Kidney (tissue), 14 donors: ENCODE data around the gene STEAP4. TPM values are rescaled to one million over a fixed set of nuclear protein-coding genes. Genes with fewer than 3 reads are reported as not detected.

Source experiments
- DNase-seq, 5 donors: peaks; one replicate each; pipeline ENCODE4 v3.0.0-alpha.2; 2013 to 2020
- FAIRE-seq: peaks from 2 replicates; lab custom pipeline; 2012; peaks lifted over from hg19 to GRCh38; lab: Jason Lieb, UNC
- H3K27ac ChIP-seq, 2 donors: one replicate each; pipeline ENCODE4 v1.7.0; 2013; ENCODE audit warnings: low read depth in 2 of 2, low read length in 2 of 2, inconsistent platforms in 1 of 2
- H3K27me3 ChIP-seq: one replicate; pipeline ENCODE4 v1.7.1; 2013; ENCODE audit warnings: low read length, inconsistent platforms; ENCODE audit not compliant: control insufficient read depth, insufficient read depth
- H3K36me3 ChIP-seq, 3 donors: one replicate each; pipeline versions ENCODE4 v1.7.0 to v1.7.1; 2013; ENCODE audit warnings: low read length in 3 of 3, control low read depth in 1 of 3, inconsistent platforms in 1 of 3; ENCODE audit not compliant: insufficient read depth in 3 of 3, control insufficient read depth in 2 of 3
- H3K4me1 ChIP-seq, 3 donors: one replicate each; pipeline versions ENCODE4 v1.7.0 to v1.7.1; 2013; ENCODE audit warnings: low read length in 3 of 3, inconsistent platforms in 1 of 3, low read depth in 1 of 3; ENCODE audit not compliant: control insufficient read depth in 2 of 3, insufficient read depth in 2 of 3
- H3K4me3 ChIP-seq, 3 donors: one replicate each; pipeline versions ENCODE4 v1.7.0 to v1.8.1; 2013; ENCODE audit warnings: low read length in 3 of 3, control low read depth in 1 of 3, inconsistent platforms in 1 of 3
- H3K9ac ChIP-seq, 3 donors: one replicate each; pipeline versions ENCODE4 v1.7.0 to v1.7.1; 2013; ENCODE audit warnings: low read length in 3 of 3, control low read depth in 1 of 3, inconsistent platforms in 1 of 3
- H3K9me3 ChIP-seq, 3 donors: one replicate each; pipeline versions ENCODE4 v1.7.0 to v1.7.1; 2013; ENCODE audit warnings: low read length in 3 of 3, control low read depth in 1 of 3, inconsistent platforms in 1 of 3; ENCODE audit not compliant: control insufficient read depth in 2 of 3, insufficient read depth in 1 of 3
- intact Hi-C: fragments of 100-400 bp; cut with DNase I; formaldehyde crosslinking; loops from one replicate; pipeline ENCODE4 v1.11.1; 2022
- polyA plus RNA-seq: library from polyadenylated mRNA; stranded (reverse); fragments of 350-450 nt; fragmentation: Illumina TruSeq; extraction: RNeasy Lipid Tissue Mini Kit (QIAGEN cat#74804); gene quantifications from one replicate; pipeline ENCODE4 v1.2.3, GENCODE V29; 2014; ENCODE audit warnings: low read depth, low replicate concordance; ENCODE audit not compliant: insufficient read depth
- total RNA-seq: library from RNA; stranded (reverse); fragmentation: NEBNext Ultra II Directional; extraction: Animal tissue kit (Norgen Biotek cat#: 25700); gene quantifications from one replicate; pipeline ENCODE4 v1.2.1, GENCODE V29; 2021
- TF ChIP-seq, protein P1 (sequence below): IDR thresholded peaks from 3 replicates; pipeline ENCODE4 v1.5.1; 2012; ENCODE audit warnings: mild to moderate bottlenecking, moderate library complexity, borderline replicate concordance; ENCODE audit not compliant: insufficient read depth; ENCODE audit errors: extremely low read depth
- donor health status: control.
- donor health status: control.
- donor health status: control.
- donor health status: control.
- donor health status: control.
- donor health status: DM: yes; HTN: yes; CAD: no.
- donor health status: Normal renal cell carcinoma (clear cell type).

Gene STEAP4
- total and polyA plus RNA-seq, 2 donors from 2014 or later = 3.4 to 80.2 TPM

GRCh38 chr7:88226201-88226600 is 80.5 kb downstream of the STEAP4 start:
- no peak for DNase-seq
- intact Hi-C loops = no loop called here
- no peaks in the 10 kb centered on the region for H3K9me3 ChIP-seq
- H3K4me1 ChIP-seq = no peaks in the 10 kb centered on the region
- TF ChIP-seq, protein P1, sequence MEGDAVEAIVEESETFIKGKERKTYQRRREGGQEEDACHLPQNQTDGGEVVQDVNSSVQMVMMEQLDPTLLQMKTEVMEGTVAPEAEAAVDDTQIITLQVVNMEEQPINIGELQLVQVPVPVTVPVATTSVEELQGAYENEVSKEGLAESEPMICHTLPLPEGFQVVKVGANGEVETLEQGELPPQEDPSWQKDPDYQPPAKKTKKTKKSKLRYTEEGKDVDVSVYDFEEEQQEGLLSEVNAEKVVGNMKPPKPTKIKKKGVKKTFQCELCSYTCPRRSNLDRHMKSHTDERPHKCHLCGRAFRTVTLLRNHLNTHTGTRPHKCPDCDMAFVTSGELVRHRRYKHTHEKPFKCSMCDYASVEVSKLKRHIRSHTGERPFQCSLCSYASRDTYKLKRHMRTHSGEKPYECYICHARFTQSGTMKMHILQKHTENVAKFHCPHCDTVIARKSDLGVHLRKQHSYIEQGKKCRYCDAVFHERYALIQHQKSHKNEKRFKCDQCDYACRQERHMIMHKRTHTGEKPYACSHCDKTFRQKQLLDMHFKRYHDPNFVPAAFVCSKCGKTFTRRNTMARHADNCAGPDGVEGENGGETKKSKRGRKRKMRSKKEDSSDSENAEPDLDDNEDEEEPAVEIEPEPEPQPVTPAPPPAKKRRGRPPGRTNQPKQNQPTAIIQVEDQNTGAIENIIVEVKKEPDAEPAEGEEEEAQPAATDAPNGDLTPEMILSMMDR = no peak
- FAIRE-seq = no peak
- H3K27me3 ChIP-seq = no peaks in the 10 kb centered on the region
- no peaks in the 10 kb centered on the region for H3K36me3 ChIP-seq
- H3K9ac ChIP-seq = no peak overlapping the region
- no peak overlapping the region for H3K4me3 ChIP-seq
- no peak overlapping the region for H3K27ac ChIP-seq

DNA sequence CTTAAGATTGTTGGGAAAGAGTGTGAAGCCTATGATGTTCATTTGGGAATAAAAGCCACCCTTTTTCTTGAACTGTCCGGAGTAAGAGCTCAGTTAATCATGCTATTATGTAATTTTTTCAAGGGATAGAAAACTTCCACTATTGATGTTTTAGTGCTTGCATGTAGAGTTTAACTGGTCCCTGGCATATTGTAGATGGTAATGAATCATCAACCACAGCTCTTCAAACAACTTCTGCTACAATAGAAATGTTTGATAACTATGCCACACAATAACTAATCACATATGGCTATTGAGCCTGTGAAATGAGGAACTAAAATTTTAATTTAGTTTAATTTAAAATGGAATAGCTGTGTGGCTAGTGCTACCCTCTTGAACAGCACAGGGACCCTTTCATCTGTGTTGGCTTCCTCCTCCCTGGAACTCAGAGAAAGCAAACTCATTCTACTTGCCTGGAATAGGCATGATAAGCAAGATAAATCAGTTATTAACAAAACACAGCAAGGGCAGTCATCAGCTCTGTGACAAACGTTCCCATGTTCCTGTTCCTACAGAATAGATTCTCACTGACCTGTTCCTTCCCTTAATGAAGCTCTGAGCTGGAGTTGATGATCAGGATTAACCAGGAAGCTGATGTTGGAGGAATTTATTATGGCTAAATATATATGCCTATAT is 82.0 kb downstream of the STEAP4 start:
- TF ChIP-seq, protein P1 = no peak
- Histone ChIP-seq H3K9ac (no peak overlapping the region), H3K4me1 (no peaks in the 10 kb centered on the region), H3K4me3 (no peak overlapping the region), H3K36me3 (no peaks in the 10 kb centered on the region), H3K27me3 (no peaks in the 10 kb centered on the region), H3K9me3 (no peaks in the 10 kb centered on the region), H3K27ac (no peak overlapping the region)
- intact Hi-C loops = no loop called here
- FAIRE-seq = no peak
- no peak for DNase-seq

DNA sequence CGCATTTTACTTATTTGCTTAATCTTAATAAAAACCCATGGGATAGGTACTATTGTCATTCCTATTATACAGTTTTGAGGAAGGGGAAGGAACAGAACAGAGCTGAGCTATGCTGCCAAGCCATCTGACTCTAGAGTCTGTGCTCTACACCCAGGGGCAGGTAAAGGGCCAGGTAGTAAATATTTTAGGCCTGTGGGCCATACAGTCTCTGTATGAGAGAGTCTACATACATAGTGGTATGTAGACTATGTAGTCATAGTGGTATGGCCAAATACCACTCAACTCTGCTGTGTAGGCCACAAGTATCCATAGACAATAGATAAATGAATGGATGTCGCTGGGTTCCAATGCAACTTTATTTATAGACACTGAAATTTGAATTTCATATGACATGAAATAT is 83.4 kb downstream of the STEAP4 start:
- TF ChIP-seq, protein P1 = no peak
- Histone ChIP-seq H3K27ac (no peak overlapping the region), H3K4me3 (no peak overlapping the region), H3K9me3 (no peaks in the 10 kb centered on the region), H3K36me3 (no peaks in the 10 kb centered on the region), H3K4me1 (peaks cover 0 to under 1% (median under 1%) of the 10 kb centered on the region in 3 donors), H3K9ac (no peak overlapping the region), H3K27me3 (no peaks in the 10 kb centered on the region)
- FAIRE-seq (no peak), DNase-seq (no peak)
- intact Hi-C loops = no loop called here

Other genes with a start within 250 kb of the STEAP4 start
- gene SRI, start 86.9 kb downstream of the STEAP4 start, total RNA-seq = 141 TPM
- 148 TPM for gene SRI, start 86.9 kb downstream of the STEAP4 start, polyA plus RNA-seq